Stimulated activated memory B cell treated with anti-CD40 and anti-IgM and Interleukin-4, amounts not matched to agents 10 μg/mL and 1 μg/mL and 100 μg/mL, for 72 hours (primary cell): ENCODE results near the gene ATXN8OS.

ENCODE experiments used
- ATAC-seq: fragments of 150-1000 bp; cut with Tn5 transposase; 2 replicates; pipeline ENCODE4 v1.10.0; 2021
- H3K27ac Mint-ChIP-seq: one replicate; pipeline ENCODE4 v1.8.0; 2022; ENCODE audit warnings: mild to moderate bottlenecking, mixed read lengths
- H3K27me3 Mint-ChIP-seq: one replicate; pipeline ENCODE4 v1.8.0; 2022; ENCODE audit warnings: mixed read lengths
- H3K36me3 Mint-ChIP-seq: one replicate; pipeline ENCODE4 v1.8.0; 2022; ENCODE audit warnings: mixed read lengths
- H3K4me1 Mint-ChIP-seq: one replicate; pipeline ENCODE4 v1.8.0; 2022; ENCODE audit warnings: mixed read lengths
- H3K4me3 Mint-ChIP-seq: one replicate; pipeline ENCODE4 v1.8.0; 2022; ENCODE audit warnings: mild to moderate bottlenecking, moderate library complexity, mixed read lengths
- H3K9me3 Mint-ChIP-seq: one replicate; pipeline ENCODE4 v1.8.0; 2022; ENCODE audit warnings: mixed read lengths

The ATXN8OS gene

DNA sequence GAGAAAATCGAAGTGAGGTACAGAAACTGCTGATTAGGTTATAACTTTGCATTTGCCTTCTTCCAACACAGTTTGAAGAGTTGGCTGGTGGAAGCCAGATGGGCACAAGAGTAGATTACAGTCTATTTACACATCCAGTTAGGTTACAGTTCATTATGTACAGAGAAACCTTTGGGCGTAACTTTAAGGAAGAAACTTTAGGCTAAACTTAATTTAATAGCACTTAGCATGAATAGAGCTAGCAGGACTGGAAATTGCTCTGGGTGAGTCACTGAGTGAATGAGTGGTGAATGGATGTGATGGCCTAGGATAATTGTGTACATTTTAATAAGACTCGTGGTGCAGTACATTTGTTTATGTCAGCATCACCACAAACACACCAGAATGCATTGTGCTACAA lies 63.5 kb downstream of the ATXN8OS start:
- no peak overlapping the region for H3K4me3 Mint-ChIP-seq
- peaks cover 4% of the 10 kb centered on the region for H3K9me3 Mint-ChIP-seq
- H3K4me1 Mint-ChIP-seq, result no peaks in the 10 kb centered on the region
- no peak for ATAC-seq
- H3K36me3 Mint-ChIP-seq, result no peaks in the 10 kb centered on the region
- H3K27ac Mint-ChIP-seq, result no peak overlapping the region
- H3K27me3 Mint-ChIP-seq, result no peaks in the 10 kb centered on the region

DNA sequence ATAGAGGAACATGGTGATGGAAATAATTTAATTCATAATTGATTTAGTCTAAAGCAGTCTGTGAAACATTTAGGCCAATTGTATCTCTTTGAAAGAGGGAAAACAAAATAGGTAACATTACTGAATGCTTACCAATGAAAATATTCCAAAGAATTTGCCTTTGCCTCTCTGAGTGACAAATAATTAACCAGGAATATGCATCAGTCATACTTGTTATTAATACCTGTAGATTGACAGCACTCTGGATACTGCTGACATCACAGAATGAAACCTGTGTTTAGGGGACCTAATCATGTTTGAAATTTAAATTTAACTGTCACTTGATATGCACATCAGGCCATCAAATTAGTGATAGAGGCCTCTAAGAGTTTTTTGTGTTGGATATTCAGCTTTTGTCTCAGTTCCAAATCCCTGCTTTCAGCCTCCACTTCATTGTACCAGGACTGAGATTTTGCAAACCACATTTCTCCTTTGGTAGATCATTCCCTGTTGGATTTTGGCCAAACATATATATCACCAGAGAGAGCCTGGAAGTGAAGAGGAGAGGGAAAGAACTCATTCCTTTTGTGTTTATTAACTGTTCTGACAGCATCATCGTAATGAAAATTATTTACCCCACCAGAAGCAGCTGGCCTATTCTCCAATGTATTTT lies 65.4 kb downstream of the ATXN8OS start:
- Mint-ChIP-seq H3K27ac (no peak overlapping the region), H3K36me3 (no peaks in the 10 kb centered on the region), H3K9me3 (peaks cover 7% of the 10 kb centered on the region)

DNA sequence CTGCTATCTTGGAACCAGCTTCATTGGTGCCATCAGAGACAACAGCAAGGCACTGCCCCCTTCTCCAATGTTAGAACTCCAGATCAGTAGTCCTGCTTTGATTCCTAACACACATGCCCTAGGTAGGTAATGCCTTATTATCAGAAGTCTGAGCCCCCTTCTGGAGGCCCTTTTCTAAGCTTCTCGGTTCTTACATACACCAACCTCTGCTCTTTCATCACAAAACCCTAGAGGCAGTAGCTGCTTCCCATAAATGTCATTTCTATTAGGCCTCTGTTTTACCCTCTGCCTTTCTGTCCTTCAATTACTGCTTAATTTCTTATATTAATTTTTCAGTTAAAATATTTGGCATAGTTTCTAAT lies 66.0 kb downstream of the ATXN8OS start:
- Mint-ChIP-seq H3K27me3 (no peaks in the 10 kb centered on the region), H3K4me3 (no peak overlapping the region), H3K9me3 (peaks cover 7% of the 10 kb centered on the region), H3K4me1 (no peaks in the 10 kb centered on the region), H3K27ac (no peak overlapping the region), H3K36me3 (no peaks in the 10 kb centered on the region)
- no peak for ATAC-seq

More for the DNA sequence above, 65.4 kb downstream of the ATXN8OS start:
- H3K4me3 Mint-ChIP-seq, result no peak overlapping the region
- no peaks in the 10 kb centered on the region for H3K4me1 Mint-ChIP-seq
- no peak for ATAC-seq
- no peaks in the 10 kb centered on the region for H3K27me3 Mint-ChIP-seq

DNA sequence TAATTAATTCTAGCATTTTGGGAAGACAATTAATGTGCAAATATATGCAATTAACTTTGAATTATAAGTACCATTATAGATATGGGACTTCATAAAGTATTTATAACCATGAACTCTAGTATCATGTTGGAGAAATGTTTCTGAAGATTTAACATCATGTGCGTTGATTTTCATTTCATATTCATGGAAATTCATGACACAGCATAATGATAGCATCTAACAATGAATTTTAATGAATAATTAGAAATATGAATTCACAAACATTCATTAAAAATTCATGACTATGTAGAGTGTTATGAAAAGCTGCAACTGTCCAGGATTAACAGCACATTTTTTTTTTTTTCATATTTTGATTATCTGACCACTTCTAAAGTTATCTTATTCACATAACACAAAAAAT lies 70.7 kb downstream of the ATXN8OS start:
- no peaks in the 10 kb centered on the region for H3K4me1 Mint-ChIP-seq
- no peaks in the 10 kb centered on the region for H3K36me3 Mint-ChIP-seq
- H3K27me3 Mint-ChIP-seq, result no peaks in the 10 kb centered on the region
- H3K27ac Mint-ChIP-seq, result no peak overlapping the region
- no peak overlapping the region for H3K4me3 Mint-ChIP-seq
- H3K9me3 Mint-ChIP-seq, result peaks cover 4% of the 10 kb centered on the region
- no peak for ATAC-seq
